H1 (cell line): ENCODE measurements around the gene PGAM5. TPM values are rescaled to one million over a fixed set of nuclear protein-coding genes. Genes with fewer than 3 reads are reported as not detected.

ENCODE experiments used
- polyA plus RNA-seq, 7 experiments: library from polyadenylated mRNA; depleted of rRNA in 3 of 7; stranded (reverse) in 5 of 7; unstranded in 2 of 7; fragments of >200 nt in 5 of 7; fragments of 200-250 nt in 2 of 7; gene quantifications; 1 replicate in 5 of 7; 2 replicates in 1 of 7; 4 replicates in 1 of 7; pipeline versions ENCODE4 v1.2.1 to v1.2.3, GENCODE V29; 2011 to 2013; ENCODE audit warnings: missing spikeins in 2 of 7, mixed read lengths in 2 of 7
- total RNA-seq: library from RNA; stranded (reverse); fragmentation: NEBNext Ultra II Directional; extraction: Animal tissue kit (Norgen Biotek cat#: 25700); gene quantifications from 2 replicates; pipeline ENCODE4 v1.2.1, GENCODE V29; 2021
- TF ChIP-seq, protein P1 (sequence below): fragments of 300-600 bp; sonication (generic); IDR thresholded peaks from 2 replicates; pipeline ENCODE4 v1.7.1; 2012; ENCODE audit warnings: low read length, moderate library complexity, mild to moderate bottlenecking, inconsistent platforms; ENCODE audit not compliant: insufficient replicate concordance

Gene PGAM5
- total and polyA plus RNA-seq, 2 of the 8 experiments (the other 6 are each of a cell fraction or from before 2014, with no cell fraction given), result 66.4 to 84.0 TPM

- TF ChIP-seq, protein P1, sequence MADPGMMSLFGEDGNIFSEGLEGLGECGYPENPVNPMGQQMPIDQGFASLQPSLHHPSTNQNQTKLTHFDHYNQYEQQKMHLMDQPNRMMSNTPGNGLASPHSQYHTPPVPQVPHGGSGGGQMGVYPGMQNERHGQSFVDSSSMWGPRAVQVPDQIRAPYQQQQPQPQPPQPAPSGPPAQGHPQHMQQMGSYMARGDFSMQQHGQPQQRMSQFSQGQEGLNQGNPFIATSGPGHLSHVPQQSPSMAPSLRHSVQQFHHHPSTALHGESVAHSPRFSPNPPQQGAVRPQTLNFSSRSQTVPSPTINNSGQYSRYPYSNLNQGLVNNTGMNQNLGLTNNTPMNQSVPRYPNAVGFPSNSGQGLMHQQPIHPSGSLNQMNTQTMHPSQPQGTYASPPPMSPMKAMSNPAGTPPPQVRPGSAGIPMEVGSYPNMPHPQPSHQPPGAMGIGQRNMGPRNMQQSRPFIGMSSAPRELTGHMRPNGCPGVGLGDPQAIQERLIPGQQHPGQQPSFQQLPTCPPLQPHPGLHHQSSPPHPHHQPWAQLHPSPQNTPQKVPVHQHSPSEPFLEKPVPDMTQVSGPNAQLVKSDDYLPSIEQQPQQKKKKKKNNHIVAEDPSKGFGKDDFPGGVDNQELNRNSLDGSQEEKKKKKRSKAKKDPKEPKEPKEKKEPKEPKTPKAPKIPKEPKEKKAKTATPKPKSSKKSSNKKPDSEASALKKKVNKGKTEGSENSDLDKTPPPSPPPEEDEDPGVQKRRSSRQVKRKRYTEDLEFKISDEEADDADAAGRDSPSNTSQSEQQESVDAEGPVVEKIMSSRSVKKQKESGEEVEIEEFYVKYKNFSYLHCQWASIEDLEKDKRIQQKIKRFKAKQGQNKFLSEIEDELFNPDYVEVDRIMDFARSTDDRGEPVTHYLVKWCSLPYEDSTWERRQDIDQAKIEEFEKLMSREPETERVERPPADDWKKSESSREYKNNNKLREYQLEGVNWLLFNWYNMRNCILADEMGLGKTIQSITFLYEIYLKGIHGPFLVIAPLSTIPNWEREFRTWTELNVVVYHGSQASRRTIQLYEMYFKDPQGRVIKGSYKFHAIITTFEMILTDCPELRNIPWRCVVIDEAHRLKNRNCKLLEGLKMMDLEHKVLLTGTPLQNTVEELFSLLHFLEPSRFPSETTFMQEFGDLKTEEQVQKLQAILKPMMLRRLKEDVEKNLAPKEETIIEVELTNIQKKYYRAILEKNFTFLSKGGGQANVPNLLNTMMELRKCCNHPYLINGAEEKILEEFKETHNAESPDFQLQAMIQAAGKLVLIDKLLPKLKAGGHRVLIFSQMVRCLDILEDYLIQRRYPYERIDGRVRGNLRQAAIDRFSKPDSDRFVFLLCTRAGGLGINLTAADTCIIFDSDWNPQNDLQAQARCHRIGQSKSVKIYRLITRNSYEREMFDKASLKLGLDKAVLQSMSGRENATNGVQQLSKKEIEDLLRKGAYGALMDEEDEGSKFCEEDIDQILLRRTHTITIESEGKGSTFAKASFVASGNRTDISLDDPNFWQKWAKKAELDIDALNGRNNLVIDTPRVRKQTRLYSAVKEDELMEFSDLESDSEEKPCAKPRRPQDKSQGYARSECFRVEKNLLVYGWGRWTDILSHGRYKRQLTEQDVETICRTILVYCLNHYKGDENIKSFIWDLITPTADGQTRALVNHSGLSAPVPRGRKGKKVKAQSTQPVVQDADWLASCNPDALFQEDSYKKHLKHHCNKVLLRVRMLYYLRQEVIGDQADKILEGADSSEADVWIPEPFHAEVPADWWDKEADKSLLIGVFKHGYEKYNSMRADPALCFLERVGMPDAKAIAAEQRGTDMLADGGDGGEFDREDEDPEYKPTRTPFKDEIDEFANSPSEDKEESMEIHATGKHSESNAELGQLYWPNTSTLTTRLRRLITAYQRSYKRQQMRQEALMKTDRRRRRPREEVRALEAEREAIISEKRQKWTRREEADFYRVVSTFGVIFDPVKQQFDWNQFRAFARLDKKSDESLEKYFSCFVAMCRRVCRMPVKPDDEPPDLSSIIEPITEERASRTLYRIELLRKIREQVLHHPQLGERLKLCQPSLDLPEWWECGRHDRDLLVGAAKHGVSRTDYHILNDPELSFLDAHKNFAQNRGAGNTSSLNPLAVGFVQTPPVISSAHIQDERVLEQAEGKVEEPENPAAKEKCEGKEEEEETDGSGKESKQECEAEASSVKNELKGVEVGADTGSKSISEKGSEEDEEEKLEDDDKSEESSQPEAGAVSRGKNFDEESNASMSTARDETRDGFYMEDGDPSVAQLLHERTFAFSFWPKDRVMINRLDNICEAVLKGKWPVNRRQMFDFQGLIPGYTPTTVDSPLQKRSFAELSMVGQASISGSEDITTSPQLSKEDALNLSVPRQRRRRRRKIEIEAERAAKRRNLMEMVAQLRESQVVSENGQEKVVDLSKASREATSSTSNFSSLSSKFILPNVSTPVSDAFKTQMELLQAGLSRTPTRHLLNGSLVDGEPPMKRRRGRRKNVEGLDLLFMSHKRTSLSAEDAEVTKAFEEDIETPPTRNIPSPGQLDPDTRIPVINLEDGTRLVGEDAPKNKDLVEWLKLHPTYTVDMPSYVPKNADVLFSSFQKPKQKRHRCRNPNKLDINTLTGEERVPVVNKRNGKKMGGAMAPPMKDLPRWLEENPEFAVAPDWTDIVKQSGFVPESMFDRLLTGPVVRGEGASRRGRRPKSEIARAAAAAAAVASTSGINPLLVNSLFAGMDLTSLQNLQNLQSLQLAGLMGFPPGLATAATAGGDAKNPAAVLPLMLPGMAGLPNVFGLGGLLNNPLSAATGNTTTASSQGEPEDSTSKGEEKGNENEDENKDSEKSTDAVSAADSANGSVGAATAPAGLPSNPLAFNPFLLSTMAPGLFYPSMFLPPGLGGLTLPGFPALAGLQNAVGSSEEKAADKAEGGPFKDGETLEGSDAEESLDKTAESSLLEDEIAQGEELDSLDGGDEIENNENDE, result no peak
Observed at GRCh38 chr12:132723015-132723763, 12.5 kb downstream of the PGAM5 start (continued).
